OCI-M2 (cell line): ENCODE measurements around the gene TBC1D2B.
"Not testable (repeated sequence)": the region's sequence is repeated elsewhere in the genome, so short reads cannot be mapped to it uniquely, and the experiment has no call there.

Experiments
- DNase-seq: peaks from one replicate; lab custom pipeline; 2025; ENCODE audit not compliant: unreplicated experiment; lab: John Stamatoyannopoulos, UW

TBC1D2B gene

DNA sequence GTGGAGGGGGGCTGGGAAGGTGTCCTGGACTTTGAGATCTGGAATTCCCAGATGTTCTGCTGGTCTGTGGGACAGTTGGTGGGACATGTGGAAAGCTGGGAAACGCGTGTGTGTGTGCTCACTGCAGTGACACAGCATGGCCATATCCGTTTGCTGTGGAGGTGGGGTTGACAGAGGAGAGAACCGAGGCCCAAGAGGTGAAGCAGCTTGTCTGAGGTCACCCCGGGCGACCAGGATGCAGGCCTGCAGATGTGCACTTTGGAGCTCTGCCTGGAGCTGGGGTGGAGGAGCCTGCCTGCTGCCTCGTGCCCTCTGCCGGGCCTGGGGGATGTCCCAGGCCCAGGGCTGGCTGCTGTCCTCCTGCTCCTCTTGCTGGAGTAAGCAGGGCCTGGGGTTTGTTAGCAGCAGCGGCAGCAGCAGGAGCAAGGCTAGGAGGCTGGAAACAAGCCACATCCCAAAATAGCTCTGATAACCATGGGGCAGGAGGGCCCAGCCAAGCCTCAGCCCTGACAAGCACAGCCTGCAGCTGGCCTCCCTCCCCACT, 85.8 kb downstream of the TBC1D2B start:
- not testable (repeated sequence) for DNase-seq

DNA sequence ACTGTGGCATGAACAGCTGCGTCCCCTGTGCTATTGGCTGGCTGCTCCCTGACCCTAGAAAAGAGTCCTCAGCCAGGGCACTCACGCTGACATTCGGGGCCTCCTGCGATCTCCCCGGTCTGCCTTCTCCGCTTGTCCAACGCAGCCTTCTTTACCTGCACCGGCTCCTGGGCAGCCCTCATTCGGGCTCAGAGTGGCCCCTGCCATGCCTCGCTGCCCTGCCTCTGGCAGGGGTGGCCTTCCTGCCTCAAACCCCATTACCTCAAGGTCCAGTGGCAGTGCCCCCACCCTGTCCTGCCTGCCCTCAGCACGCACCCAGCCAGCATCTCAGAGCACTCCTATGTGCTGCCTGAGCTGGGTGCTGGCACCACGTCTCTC, 86.5 kb downstream of the TBC1D2B start:
- DNase-seq: no peak

DNA sequence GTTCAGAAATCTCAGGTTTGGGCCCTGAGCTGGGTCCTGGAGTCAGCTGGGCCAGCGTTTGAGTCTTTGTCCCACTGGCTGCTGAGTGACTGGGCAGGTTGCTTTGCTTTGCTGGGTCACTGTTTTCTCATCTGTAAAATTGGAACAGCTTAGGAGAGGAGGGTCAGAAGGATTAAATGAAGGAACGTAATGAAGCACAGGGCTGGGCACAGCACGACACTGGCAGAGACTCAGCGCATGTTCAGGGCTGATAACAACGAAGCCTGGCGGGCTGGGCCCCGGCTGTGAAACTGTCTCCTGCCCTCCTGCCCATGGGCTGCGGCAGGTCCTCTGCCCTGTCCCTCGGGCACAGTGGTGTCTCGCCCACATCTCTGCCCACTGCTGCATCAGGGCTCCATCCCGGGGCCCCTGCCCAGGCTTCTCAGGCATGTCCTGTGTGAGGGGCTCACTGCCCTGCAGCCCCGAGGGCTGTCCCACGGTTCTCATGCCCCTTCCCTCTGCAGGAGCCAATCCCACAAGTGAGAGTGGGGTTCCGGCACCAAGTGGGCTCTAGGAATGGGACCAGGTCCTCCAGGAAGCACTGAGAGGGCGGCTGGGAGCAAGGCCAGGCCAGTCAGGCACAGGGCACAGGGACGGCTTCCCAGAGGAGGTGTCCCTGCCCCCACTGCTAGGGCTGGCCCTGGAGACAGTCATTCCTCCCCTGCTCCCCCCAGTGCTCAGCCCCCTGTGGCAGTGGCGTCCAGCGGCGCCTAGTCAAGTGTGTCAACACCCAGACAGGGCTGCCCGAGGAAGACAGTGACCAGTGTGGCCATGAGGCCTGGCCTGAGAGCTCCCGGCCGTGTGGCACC, 88.0 kb downstream of the TBC1D2B start:
- DNase-seq: no peak

DNA sequence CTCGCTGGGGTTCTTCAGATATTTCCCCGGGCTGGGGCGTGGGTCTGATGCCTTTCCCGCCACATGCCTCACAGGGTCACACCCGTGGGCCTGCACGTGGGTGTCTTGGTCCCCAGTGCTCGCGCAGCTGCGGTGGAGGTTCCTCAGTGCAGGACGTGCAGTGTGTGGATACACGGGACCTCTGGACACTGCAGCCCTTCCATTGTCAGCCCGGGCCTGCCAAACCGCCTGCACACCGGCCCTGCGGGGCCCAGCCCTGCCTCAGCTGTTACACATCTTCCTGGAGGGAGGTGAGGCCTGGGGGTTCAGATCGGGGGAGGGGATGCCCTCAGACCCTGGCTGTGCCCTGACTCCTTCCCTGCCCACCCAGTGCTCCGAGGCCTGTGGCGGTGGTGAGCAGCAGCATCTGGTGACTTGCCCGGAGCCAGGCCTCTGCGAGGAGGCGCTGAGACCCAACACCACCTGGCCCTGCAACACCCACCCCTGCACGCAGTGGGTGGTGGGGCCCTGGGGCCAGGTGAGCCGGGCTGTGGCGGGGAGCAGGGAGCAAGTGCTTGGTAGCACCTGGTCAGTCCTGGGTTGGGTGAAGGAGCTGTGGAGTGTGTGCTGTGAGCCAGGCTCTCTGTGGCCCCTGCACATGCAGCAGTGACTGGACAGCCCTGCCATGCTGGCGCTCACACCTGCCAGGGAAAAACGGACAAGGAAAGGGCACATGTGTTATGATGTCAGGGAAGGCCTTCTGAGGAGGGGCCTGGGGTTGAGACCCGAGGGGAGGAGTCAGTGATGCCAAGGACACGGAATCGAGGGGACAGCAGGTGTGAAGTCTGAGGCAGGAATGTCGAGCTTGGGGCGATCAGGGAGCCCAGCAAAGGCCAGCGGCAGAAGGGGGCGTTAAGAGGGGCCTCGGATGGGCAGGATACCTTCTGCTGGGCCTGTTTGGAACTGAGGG, 88.9 kb downstream of the TBC1D2B start:
- no peak for DNase-seq

DNA sequence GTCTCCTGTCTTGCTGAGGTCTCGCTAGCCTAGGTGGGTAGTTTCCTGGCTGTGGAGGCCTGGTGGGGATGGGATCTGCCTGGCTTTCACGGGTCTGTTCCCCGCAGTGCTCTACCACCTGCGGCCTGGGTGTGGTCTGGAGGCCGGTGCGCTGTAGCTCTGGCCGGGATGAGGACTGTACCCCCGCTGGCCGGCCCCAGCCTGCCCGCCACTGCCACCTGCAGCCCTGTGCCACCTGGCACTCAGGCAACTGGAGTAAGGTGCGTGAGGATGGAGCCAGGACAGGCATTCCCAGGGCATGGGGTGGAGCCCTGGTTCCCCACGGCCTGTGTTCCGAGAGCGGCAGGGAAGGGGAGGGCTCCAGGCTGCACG, 89.8 kb downstream of the TBC1D2B start:
- DNase-seq: not testable (repeated sequence)

DNA sequence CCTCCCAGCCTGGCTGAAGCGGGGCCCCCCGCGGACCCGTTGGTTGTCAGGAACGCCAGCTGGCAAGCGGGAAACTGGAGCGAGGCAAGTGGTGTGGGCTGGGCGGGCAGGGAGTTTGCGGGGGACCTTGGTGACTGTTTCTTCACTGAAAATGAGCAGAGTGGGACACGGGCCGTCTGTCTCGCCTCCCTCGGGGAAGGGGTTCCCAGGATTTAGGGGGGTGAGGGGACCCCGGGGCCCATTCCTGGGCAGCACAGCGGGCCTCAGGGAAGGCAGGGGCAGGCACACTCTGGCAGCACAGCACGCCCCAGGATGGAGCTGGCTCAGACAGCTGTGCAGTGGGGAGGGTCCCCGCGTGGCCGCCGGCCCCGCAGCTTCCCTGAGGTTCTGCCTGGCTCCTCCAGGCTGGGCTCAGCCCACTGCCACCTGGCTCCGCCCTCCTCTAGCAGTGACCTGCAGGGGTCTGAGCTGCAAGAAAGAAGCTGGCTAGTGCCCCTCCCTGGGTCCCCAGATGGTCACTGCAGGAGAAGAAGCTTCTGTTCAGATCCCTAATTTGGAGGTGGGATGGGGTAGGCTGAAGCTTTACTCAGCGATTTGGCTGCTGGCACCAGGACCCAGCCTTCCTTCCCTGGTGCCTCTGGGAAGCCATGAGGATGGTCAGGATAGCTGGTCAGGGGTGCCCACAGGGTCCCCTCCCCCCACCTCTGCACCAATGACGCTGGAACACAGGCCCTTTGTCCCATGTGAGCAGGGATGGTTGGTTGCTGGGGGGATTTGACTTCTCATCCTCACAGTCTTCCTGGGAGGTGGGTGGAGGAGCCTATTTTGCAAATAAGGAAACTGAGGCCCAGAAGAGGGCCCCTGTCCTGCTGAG, 90.4 kb downstream of the TBC1D2B start:
- DNase-seq: no peak

DNA sequence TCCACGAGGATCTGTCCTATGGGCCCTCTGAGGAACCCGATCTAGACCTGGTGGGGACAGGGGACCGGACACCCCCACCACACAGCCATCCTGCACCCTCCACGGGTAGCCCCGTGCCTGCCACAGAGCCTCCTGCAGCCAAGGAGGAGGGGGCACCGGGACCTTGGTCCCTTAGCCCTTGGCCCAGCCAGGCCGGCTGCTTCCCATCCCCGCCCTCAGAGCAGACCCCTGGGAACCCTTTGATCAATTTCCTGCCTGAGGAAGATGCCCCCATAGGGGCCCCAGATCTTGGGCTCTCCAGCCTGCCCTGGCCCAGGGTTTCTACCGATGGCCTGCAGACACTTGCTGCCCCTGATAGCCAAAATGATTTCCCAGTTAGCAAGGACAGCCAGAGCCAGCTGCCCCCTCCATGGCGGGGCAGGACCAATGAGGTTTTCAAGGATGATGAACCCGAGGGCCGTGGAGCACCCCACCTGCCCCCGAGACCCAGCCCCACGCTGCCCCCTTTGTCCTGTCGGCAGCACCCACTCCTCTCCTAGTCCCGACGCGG, 91.5 kb downstream of the TBC1D2B start:
- no peak for DNase-seq

DNA sequence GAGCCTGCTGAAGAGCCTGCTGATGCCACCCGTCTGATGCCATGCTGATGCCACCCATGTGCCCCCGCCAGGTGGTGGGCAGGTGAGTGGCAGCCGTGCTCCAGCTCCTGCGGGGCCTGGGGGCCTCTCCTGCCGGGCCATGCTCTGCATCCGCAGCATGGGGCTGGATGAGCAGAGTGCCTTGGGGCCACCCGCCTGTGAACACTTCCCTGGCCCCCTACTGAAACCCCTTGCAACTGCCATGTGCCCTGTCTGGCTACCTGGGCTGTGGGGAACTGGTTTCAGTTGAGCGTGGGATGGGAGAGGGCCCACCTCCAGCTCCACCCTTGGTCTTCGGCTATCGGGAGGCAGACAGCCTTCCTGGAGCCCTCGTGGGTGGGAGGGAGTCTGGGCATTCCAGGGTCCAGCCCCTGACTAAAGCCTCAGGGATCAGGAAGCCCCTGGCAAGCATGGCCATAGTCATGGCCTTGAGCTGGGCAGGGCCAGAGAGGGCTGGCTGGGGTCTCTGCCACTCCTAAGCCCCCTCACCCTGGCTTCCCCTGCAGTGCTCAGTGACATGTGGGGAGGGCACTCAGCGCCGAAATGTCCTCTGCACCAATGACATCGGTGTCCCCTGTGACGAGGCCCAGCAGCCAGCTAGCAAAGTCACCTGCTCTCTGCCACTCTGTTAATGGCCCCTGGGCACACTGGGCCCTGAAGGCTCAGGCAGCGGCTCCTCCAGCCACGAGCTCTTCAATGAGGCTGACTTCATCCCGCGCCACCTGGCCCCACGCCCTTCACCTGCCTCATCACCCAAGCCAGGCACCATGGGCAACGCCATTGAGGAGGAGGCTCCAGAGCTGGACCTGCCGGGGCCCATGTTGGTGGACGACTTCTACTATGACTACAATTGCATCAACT, 92.2 kb downstream of the TBC1D2B start:
- DNase-seq: no peak

DNA sequence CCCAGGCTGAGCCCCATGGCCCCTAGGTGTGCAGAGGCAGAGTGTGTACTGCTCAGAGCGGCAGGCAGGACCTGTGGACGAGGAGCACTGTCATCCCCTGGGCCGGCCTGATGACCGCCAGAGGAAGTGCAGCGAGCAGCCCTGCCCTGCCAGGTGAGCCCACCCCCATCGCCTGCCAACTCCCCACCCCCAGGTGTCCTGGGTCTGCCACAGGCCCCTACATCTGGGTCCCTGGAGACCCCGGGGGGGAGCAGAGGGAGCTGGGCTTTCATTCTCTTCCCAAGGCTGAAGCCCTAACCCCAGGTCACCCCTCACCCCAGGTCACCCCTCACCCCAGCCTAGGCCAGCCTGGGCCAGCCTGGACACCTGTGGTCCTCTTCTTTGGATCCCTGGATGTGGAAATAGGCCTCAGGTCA, 93.1 kb downstream of the TBC1D2B start:
- no peak for DNase-seq

DNA sequence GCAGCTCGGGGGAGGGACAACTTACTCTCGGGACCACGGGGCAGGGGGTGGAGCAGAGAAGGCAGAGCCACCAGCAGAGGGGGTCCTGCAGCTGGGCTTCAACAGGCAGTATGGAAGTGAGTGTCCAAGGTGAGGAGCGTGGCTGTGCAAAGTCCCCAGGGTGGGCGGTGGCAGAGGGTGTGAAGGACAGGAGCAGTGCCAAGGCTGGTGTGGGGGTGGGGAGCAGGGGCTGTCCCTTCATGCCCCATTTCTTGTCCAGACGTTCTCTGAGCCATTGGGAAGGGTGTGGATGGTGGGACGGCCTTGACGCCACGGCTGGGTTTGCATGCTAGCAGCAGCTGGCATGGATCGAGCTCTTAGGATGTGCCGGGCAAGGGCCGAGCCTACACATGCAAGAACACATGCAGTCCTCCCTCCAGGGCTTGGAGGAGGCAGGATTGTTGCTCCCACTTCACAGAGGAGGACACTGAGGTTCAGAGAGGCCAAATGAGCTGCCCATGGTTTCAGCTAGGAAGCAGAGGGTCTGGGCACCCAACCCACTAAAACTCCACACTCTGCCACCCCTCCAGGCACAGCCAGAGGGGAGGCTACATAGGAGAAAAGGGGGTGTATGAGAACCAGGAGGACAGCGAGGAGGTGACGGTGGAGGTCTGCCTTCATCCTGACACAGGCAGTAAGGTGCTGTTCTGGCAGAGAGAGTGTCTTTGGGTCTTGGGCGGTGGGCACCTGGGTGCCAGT, 93.6 kb downstream of the TBC1D2B start:
- DNase-seq: no peak

DNA sequence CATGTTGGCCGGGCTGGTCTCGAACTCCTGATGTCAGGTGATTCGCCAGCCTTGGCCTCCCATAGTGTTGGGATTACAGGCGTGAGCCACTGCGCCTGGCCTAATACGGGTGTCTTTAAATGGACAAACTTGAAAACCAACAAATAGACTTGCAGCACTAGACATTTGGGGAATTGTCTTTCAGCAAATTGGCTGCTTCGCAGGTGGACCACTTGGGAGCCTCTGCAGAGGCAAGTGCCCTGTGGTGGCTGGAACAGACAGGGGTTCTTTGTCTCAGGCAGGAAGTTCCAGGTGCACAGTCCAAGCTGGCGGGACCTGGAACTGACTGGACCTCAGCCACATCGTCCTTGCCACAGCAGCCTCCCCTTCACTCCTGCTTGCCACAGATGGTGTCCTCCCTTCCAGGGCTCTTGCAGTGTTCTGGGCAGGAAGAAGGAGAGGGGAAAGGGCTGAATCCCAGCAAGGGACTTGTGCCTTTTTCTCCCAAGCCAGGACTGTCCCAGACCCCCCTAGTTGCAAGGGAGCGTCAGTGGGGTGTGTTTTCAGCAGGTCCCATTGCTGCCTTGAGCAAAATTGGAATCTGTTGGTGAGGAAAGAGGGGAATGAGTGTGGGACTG, 94.3 kb downstream of the TBC1D2B start:
- no peak for DNase-seq

DNA sequence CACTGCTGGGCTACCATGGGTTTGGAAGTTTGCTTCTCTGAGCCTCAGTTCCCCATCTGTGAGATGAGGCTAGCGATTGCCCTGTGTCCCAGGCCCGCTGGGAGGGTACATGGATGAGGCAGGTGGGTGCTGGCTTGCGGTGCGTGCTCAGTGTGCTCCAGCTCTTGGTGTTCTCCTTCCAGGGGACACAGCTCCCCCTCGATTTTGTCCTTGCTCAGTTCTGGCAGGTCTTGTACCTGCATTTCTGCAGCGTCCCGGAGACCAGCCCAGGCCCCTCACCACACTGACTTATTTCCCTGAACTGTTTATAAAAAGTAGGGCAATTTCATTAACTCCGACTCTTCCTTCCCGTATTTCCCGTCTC, 95.4 kb downstream of the TBC1D2B start:
- no peak for DNase-seq

DNA sequence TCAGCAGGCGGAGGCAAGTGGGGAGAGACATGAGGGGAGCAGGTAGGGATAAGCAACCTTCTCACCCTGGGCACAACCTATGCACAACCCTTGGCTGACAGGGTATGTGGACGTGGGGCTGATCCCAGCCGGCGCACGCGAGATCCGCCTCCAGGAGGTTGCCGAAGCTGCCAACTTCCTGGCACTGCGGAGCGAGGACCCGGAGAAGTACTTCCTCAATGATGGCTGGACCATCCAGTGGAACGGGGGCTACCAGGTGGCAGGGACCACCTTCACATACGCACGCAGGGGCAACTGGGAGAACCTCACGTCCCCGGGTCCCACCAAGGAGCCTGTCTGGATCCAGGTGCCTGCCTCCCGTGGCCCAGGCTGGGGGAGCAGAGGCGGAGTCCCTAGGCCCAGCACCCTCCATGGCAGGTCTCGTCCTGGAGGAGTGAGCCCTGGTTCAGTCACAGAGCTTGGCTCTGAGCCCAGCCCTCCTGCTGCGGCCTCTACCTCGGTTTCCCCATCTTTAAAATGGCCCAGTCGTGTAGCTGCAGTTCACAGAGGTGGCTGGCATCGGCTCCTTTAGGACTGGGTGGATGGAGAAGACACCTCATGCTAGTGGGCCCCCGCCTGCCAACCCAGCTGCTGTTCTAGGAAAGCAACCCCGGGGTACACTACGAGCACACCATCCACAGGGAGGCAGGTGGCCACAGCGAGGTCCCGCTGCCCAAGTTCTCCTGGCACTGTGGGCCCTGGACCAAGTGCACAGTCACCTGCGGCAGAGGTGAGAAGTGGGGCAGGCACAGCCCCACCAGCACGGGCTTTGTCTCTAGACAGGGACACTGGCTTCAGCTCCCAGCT, 96.0 kb downstream of the TBC1D2B start:
- DNase-seq: no peak

DNA sequence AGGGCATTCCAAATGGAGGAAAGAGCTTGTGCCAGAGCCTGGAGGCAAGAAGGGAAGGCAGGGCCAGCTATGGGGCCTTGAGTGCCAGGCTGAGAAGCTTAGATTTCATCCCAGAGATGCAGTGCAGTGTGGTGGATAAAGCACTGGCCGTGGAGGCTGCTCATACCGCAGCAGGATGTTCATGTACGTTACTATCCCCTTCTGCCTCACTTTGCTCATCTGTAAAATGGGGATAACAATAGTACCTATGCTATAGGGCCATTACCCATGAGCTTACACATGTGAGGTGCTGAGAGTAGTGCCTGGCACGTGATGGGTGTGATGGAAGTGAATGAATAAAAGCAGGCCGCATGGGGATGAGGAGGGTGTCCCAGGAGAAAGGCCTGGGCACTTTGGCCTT, 96.8 kb downstream of the TBC1D2B start:
- not testable (repeated sequence) for DNase-seq

DNA sequence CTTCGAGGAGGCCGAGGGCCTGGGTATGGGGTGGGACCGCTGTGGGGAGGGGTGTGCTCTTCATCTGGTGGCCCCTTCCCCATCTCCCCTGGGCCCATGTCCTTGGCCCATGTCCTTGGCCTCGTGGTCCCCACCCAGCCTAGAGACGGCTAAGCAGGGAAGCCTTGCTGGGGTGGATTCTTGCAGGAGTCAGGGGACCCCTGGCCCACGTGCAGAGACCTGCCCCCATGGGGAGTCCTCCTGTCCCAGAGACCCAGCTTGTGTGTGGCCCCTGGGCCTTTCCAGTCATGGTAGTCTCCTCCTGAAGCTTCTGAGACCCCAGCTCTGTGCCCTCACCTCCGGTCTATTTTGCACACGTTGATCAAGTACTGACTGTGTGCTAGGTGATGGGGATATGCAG, 97.4 kb downstream of the TBC1D2B start:
- DNase-seq: no peak

DNA sequence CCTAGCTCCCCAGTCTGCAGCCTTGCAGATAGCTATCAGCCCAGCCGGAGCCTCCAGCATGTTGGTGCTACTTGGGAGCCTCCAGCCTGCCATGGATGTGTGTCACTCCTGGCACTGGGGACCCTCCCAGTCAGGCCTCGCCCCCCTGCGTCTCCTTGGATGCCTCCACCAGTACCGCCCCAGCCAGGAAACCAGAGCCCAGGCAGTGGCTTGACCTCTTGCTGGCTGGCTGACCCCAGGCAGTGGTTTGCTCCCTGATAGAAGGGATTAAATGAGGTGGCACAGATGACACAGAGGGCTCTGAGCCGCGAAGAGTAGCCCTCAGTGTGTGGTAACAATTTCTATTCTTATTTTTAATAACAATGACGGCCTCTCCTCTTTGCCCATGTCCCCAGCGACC, 98.4 kb downstream of the TBC1D2B start:
- DNase-seq: not testable (repeated sequence)

DNA sequence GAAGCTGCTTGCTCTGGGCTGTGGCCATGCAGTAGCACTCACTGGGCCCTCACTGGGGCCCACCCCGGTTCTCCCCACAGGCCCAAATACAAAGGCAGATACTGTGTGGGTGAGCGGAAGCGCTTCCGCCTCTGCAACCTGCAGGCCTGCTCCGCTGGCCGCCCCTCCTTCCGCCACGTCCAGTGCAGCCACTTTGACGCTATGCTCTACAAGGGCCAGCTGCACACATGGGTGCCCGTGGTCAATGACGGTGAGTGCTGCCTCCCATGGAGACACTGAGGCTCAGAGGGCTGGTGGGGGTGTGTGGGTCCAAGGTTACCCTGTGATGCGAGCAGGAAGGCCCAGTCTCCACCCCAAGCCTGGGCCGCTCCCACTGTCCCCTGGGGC, 98.8 kb downstream of the TBC1D2B start:
- DNase-seq: not testable (repeated sequence)
